Occipital lobe (tissue), 2 donors: ENCODE results near the gene VAV3. TPM values are rescaled to one million over a fixed set of nuclear protein-coding genes. Genes with fewer than 3 reads are reported as not detected.
"Not testable (repeated sequence)": the region's sequence is repeated elsewhere in the genome, so short reads cannot be mapped to it uniquely, and the experiment has no call there.

Experiments used
- DNase-seq: peaks from one replicate; lab custom pipeline; 2025; lab: John Stamatoyannopoulos, UW
- total RNA-seq: library from RNA; depleted of rRNA; stranded (reverse); fragments of >200 nt; gene quantifications from one replicate; pipeline ENCODE4 v1.2.3, GENCODE V29; 2014

Gene VAV3, protein sequence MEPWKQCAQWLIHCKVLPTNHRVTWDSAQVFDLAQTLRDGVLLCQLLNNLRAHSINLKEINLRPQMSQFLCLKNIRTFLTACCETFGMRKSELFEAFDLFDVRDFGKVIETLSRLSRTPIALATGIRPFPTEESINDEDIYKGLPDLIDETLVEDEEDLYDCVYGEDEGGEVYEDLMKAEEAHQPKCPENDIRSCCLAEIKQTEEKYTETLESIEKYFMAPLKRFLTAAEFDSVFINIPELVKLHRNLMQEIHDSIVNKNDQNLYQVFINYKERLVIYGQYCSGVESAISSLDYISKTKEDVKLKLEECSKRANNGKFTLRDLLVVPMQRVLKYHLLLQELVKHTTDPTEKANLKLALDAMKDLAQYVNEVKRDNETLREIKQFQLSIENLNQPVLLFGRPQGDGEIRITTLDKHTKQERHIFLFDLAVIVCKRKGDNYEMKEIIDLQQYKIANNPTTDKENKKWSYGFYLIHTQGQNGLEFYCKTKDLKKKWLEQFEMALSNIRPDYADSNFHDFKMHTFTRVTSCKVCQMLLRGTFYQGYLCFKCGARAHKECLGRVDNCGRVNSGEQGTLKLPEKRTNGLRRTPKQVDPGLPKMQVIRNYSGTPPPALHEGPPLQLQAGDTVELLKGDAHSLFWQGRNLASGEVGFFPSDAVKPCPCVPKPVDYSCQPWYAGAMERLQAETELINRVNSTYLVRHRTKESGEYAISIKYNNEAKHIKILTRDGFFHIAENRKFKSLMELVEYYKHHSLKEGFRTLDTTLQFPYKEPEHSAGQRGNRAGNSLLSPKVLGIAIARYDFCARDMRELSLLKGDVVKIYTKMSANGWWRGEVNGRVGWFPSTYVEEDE
- 2.8 TPM for total RNA-seq

DNA sequence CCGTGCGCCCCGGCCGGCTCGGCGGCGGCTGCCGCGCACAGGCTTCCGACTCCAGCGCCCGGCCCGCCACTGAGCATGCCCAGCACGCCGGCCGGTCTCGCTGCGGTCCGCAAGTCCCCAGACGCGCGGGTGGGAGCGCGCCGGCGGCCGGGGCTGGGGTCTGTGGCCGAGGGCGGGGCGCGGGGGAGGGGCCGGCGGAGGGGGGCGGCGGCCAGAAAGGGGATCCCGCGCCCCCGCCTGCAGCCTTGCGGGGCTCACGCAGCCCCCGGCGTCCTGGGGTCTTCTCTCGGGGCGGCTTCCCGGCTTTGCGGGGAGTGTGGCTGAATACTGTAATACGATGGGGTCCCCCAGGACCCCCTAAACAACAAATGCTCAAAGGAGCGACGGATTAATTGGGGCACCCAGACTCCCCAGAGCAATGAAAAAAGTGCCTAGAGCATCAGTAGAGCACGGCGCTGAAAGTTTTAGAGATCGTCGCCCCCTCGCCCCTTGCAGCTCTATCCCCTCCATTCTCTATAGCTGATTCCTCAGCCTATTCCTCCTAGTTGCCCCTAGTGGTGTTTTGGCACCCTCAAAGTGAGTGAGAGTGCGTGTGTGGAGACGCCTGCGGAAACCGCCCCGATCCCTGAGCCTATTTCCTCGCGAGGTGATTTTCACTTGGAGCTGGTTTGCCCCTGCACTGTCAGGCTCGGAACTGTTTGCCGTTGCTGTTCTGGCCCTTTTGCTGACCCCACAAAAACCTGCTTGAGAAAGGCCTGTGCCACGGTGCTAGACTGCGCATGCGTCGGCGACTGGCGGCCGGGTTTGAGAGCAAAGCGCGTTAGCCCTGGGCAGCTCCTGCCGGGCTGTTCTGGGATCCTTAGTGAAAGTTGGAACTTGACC, at the start of gene VAV3:
Gene VAV3, minus strand, starts transcription at position 71 of the 882 bp plus-strand sequence. CDS start 311 bp downstream, outside the sequence.
- DNase-seq: peak; percentile 47

DNA sequence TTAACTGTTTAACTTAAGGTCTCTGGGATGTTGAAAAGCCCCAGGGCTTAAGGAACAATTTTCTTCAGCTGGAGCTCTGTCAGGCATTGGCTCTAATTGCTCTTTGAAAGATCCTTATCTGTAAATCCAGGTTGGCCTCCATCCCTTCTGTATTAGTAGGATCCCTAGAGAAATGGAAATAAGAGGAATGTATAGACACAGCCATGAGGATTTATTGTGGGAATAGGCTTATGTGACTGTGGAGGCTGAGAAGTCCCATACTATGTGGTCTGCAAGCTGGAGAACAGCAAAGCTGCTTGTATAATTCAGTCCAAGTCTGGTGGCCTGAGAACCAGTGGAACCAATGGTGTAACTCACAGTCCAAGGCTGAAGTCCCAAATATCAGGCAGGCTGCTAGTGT, 47.6 kb upstream of the VAV3 start:
- no peak for DNase-seq

DNA sequence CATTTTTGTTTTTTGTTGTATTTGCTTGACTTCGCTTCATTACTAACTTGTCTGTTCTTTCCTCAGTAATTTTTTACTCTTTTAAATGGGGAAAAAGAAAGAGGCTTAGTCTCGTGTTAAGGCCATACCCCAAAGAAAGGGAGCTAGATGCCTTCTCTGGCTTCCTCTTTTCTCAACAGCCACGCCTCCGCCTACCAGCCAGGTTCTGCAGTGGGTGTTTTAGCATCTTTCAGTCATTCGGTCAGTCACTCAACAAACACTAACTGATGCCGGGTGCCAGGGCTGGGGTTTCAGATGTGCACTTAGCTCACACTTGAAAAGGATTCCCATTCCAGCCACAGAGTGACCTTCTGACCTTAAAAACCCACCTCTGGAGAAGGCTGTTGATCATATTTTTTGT, 46.3 kb upstream of the VAV3 start:
- no peak for DNase-seq

DNA sequence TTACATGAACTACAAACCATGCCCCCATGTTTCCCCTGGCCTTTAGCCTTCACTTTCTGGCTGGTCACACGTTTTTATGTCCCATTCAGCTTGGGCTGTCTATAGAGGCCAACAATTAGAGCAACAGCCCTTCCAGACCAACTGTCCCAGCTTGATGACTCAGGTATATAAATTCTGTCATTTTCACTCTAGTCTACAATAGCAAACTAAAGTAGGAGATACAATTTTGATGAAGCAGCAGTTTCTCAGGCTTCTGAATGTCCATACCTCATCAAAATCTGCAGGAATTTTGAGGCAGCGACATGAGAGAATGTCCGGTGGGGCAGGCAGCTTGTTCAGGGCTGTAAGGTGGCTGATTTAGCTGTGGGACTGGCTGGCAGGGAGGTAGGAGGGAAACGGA, 45.6 kb upstream of the VAV3 start:
- DNase-seq: no peak

DNA sequence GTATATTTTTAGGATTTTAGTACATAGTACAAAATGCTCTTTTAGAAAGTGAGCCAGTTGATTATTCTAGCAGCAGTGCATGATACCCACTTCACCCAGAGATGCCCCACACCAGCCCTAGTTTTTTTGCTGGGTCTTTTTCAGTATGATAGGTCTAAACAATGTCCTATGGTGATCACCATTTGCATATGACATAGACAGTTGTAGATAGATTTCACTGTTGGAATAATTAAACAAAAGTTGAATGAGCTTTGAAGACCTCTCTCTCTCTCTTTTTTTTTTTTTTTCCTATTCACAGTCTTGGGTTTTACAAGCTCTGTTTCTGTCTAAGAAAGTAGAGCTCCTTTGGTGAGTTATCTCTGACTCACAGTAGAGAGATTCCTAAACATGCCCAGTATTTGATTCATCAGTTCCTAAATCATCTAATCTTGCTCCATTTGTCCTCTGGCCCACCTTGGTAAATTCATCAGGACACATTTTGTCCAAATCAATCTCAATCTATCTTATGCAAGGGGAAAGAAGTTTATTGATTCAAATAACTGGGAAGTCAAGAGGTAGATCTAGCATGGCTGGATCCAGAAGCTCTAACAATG, 44.7 kb upstream of the VAV3 start:
- DNase-seq: no peak

DNA sequence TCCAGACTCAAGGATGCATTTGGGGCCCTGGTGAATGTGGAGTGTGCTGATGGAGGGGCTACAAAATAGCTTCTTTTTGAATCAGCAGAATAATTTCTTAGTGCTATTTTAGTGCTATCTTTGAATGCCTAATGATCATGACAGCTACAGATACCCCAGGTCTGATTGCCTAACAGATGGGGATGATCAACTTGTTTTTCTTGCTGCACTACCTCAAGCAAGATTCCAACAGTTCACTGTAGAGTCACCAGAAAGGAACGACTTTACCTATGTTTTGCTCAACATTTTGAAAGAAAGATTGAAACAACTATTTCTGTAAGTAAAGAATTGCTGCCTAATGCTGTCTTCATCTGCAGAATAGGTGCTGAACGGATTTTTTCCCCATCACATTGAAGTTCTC, 42.6 kb upstream of the VAV3 start:
- no peak for DNase-seq

DNA sequence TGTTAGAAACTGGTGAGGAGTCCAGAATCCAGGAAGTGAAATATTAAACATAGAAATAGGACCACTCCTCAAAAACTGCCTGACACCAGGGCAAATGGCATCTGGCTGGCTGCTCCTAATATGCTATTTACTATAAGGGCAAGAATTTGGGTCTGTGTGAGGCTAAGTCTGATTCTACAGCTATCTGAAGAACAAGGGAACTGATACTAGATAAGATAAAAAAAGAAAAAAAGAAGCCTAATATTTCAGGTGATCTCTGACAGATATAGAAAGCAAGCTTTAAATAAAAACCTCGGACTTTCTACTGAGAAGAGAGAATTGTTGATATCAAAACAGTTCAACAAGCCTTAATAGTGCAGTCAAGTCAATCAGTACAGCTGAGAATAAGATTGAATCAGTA, 42.1 kb upstream of the VAV3 start:
- no peak for DNase-seq

DNA sequence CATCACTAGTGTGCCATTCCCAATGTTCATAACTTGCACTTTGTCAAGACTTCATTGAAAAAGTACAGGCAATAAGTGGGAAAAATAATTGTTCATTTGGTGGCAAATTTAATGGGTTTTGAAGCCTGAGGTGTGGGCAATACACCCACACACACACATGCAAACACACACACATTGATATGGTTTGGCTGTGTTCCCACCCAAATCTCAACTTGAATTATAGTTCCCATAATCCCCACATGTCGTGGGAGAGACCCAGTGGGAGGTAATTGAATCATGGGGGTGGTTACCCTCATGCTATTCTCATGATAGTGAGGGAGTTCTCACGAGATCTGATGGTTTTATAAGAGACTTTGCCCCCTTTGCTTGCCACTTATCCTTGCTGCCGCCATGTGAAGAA, 39.9 kb upstream of the VAV3 start:
- DNase-seq: not testable (repeated sequence)

DNA sequence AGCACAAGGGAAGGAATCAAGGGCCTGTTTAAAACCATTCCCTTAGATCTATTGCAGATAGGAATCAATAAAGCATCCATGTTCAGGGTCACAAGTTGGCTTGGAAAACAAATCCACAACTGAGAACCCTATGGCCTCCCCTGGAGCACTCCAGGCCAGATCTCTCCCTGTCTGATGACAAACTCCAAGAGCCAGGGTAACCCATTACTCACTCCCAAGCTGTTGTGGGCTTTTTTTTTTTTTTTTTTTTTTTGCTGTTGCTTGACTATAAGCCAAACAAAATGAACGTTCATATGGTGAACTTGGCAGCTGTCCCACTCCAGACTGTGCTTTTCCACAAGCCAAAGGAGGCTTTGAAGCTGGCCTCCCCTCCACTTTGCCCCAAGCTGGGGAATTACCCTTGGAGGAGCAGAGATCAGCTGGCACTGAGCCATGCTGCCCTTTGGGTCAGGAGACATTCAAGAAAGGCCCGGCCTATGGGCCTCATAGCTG, 35.7 kb upstream of the VAV3 start:
- DNase-seq: no peak

DNA sequence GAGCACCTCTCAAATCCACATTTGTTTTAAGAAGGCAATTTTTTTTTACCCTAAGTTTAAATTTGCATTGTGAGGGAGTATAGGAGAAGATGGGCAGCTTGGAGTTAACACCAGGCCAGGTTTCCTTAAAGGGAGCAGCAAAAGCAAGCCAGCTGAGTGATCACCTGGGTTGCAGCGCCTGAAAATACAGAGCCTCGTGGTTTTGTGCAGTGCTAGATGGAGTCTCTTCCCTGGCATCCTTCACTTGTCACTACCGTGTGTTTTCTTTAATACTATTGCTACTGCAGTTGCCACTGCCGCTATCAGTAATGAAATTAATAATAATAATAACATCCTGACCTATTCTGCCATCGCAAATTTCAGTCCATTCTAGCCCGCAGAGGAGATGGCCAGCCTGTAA, 35.2 kb upstream of the VAV3 start:
- DNase-seq: no peak

DNA sequence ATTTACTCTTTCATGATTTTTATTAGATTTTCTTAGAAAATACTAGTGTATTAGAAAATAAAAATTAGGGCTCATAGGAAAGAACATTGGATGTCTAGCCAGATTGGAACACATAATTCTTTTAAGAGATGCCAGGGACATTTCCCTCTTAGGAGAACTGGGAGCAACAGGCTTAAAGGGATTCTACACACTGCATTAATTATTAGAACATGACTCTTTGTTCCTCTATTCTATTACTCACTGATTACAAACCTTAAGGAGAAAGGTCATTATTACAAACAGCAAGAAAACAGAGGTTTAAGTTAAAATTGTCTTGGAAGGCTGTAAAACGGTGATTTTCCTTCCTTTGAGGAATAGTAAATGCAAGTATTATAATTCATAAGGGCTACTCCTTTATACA, 32.9 kb upstream of the VAV3 start:
- DNase-seq: no peak

DNA sequence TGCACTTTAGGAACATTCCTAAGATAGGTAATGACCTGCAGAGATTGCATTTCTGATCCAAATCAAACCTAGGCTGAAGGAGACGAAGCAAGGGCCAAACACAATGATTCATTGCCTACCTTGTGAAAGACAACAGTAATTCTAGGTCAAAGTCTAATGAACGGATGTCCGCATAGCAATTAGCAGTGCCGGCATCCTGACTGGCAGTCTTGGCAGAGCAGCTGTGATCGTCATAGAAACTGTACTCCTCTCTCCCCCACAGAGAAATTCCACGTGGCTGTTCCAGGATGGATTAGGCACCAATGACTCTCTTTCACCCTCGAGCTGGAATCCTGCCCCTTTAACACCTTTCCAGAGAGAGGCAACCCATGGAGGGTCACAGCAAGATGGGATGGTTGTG, 28.9 kb upstream of the VAV3 start:
- no peak for DNase-seq

DNA sequence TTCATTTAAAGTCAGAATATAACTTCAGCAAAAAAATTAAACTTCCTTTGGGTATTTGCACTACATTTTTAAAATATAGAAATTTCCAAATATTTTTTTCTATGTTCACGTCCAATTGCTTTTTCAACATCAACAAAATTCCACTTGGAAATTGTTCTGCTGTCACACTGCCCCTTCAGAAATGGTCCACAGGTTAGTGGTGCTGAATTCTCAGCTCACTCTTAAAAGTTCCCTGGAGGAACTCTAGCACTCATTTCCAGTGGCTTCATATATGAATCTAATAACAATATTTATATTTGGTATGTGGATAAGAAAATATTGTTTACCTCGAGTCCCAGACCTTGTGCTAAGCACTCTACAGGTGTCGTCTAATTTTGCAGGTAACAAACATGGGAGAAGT, 27.4 kb upstream of the VAV3 start:
- DNase-seq: no peak

DNA sequence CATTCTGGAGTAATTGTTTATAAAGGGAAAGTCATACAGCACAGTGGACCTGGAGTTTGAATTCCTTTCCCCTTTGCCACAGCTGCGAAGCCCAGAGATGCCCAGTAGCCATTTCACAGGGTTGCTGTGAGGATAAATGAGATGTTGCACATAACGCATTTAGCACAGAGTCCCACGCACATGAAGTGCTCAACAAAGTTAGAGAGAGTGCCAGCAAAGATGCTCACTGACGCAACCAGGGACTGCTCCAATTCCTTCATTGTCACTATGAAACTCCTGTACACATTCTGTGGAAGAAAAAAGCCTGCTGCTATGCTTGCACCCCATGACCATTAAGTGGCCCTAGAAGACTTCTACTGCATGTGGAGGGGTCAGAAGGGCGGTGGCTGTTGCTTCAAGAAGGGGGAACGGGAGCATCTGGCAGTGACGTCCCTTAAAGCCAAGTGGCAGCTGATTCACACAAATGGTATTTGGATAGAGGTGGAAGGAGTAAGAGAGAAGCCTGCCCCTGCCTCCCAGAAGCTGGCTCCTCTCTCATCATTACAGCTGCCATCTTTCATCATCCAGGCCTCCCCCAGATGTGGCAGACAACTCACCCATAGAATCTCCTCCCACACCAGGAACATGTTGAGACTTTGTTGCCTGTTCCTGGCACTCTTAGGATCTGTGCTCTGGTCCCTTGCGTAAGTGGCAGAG, 26.5 kb upstream of the VAV3 start:
- peak; percentile 27 for DNase-seq

DNA sequence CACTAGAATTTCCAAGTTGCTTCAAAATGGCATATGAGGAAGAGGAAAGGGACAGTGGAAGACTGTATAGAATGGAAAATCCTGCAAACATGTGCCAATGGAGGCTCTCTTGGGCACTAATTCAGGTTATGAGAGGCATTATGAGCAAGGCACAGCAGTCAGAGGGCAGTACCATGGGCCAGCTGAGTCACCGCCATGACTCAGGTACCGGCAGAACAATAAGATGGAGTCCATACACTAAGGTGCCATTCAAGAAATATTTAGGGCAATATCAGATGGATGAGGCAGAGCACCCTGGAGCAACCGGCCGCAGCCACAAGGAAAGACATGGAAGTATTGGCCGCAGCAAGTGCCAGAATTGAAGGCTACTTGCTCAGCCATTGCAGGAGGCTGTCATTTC, 25.6 kb upstream of the VAV3 start:
- no peak for DNase-seq

DNA sequence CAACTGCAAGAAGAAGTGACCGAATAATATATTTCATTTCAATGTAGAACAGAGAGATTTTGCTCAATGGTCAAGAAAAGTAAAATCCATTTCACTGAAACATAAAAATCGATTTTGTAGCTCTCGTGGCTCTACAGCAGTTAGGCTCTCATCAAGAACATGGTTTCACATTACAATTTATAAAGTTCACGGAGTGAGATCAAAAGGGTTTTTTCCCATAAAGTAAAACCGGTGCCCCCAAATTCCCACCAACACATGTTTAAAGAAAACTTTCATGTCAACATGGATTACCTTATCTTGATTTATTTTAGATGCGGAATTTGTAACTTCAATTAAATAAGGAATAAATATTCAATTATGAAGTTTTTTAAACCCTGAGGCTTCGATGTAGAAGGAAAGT, 16.3 kb upstream of the VAV3 start:
- DNase-seq: no peak

DNA sequence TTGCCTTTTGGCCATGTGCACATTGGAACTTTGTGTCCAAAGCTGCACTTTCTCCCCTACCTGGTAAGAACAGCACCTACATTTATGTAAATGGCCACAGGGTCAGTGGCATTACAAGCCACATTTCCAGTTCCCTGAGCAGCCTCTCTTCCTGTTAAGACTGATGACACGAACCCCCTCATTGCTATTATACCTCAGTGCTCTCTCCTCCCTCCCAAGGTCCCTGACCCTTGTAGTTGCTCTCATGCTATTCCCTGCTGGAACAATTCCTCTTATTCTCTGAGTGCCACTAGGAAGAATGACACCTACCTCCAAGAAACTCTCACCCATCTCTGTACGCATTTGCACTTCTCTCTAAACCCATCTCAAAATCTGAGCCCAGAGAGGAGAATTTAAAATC, 14.9 kb upstream of the VAV3 start:
- no peak for DNase-seq

DNA sequence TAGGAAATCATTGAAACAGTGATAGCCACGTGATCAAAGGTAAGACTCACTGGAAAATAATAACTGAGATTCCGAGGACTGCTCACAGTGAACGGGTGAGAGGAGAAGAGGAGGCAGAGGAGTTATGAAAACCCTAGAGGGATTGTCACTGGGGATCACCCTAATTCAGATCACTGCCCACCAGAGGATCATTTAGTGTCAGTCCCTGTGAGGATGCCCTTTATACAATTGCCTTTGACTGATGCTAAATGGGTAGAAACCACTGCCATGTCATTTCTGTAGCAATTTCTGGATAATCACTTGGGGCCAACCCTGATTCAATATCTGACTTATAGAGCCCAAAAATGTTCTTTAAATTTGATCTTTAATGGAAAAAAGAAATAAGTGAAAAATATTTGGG, 14.1 kb upstream of the VAV3 start:
- no peak for DNase-seq

DNA sequence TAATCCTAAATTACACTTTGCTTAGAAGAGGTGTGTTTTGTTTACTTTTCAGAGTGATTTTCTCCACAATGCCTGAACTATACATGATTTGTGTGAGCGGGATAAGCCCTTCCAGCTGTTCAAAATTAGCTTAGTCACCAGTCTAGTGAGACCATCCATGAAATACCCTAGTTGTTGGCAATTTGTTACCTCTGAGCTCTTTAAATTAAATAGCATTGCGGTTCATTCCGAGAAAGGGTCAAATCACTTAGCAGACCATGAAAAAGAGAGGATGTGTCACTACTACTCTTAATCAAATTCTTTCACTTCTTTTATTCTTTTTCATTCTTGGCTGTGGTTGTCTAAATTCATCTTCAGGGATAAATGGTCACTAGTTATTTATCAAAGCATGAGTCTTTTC, 11.9 kb upstream of the VAV3 start:
- DNase-seq: no peak

DNA sequence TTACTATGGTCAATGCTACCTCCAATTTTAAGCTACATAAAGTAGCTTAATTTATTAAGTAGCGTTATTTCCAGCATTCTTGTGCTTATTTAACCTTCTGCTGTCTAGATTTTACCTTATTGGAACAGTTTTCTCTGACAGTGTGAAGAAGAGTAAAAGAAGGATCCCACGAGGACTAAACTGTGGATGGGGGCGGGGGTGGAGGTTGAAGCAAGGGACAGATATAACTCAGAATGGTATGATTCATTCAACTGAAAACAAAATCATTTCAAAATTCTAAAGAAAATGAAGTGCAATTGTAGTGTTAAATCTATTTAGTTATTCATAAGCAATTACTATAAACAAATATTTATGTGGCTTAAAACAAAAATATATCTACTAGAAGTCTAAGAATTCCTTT, 11.5 kb upstream of the VAV3 start:
- no peak for DNase-seq

DNA sequence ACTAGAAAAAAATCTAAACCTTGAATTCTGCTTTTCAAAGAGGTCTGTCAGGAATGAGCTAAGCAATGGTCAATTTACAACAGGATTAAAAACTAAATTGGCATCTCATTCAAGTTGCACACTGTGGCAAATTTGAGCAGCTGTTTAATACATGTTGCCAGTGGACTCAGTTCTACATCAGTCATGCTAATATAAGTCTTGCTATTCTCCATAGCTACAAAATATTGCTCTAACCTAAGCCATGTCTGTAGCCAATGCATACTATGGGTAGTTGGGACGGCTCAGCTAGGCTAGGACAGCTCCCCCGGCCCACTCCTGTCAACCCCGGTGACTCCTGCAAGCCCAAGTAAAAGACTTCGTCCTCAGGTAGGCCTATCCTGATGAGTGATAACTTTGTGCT, 10.9 kb upstream of the VAV3 start:
- no peak for DNase-seq
